Glutamatergic neuron (in vitro differentiated cells): Measurements from ENCODE around the gene TIAL1. TPM values are rescaled to one million over a fixed set of nuclear protein-coding genes. Genes with fewer than 3 reads are reported as not detected.

Source experiments
- DNase-seq: peaks from one replicate; pipeline ENCODE4 v3.0.0; 2022
- H3K27ac Mint-ChIP-seq: one replicate; pipeline ENCODE4 v1.8.0; 2020; ENCODE audit warnings: mild to moderate bottlenecking, mixed read lengths, inconsistent platforms; ENCODE audit not compliant: unreplicated experiment
- H3K27me3 Mint-ChIP-seq: one replicate; pipeline ENCODE4 v1.8.0; 2020; ENCODE audit warnings: mild to moderate bottlenecking, moderate library complexity, mixed read lengths, inconsistent platforms; ENCODE audit not compliant: unreplicated experiment
- H3K36me3 Mint-ChIP-seq: one replicate; pipeline ENCODE4 v1.8.0; 2020; ENCODE audit warnings: mild to moderate bottlenecking, mixed read lengths, inconsistent platforms; ENCODE audit not compliant: unreplicated experiment
- H3K4me1 Mint-ChIP-seq: one replicate; pipeline ENCODE4 v1.8.0; 2020; ENCODE audit warnings: mild to moderate bottlenecking, low read depth, mixed read lengths, inconsistent platforms; ENCODE audit not compliant: unreplicated experiment
- H3K4me3 Mint-ChIP-seq: one replicate; pipeline ENCODE4 v1.8.0; 2020; ENCODE audit warnings: mild to moderate bottlenecking, mixed read lengths, inconsistent platforms; ENCODE audit not compliant: unreplicated experiment
- H3K9me3 Mint-ChIP-seq: one replicate; pipeline ENCODE4 v1.8.0; 2020; ENCODE audit warnings: mild to moderate bottlenecking, moderate library complexity, mixed read lengths, inconsistent platforms; ENCODE audit not compliant: unreplicated experiment
- CTCF ChIP-seq: fragments of 200-600 bp; sonication (generic); IDR thresholded peaks from one replicate; pipeline ENCODE4 v1.5.0; 2021; ENCODE audit not compliant: partially characterized antibody, unreplicated experiment
- total RNA-seq: library from RNA; stranded (reverse); fragmentation: NEBNext Ultra II Directional; extraction: Animal tissue kit (Norgen Biotek cat#: 25700); gene quantifications from one replicate; pipeline ENCODE4 v1.2.1, GENCODE V29; 2021; ENCODE audit not compliant: unreplicated experiment

Gene TIAL1
- total RNA-seq, 1 donor from 2014 or later, result 216 TPM

GRCh38 chr10:119642556-119643111 lies 45.9 kb upstream of the TIAL1 start:
- Mint-ChIP-seq H3K4me1 (no peaks in the 10 kb centered on the region), H3K9me3 (peaks cover 2% of the 10 kb centered on the region), H3K27ac (no peak overlapping the region), H3K36me3 (peaks cover 9% of the 10 kb centered on the region), H3K4me3 (no peak overlapping the region), H3K27me3 (no peaks in the 10 kb centered on the region)
- TF ChIP-seq CTCF, result no peak
- DNase-seq, result no peak

GRCh38 chr10:119640875-119641526 lies 44.2 kb upstream of the TIAL1 start:
- Mint-ChIP-seq H3K4me3 (no peak overlapping the region), H3K9me3 (no peaks in the 10 kb centered on the region), H3K27me3 (no peaks in the 10 kb centered on the region), H3K27ac (no peak overlapping the region), H3K4me1 (no peaks in the 10 kb centered on the region), H3K36me3 (peaks cover 3% of the 10 kb centered on the region)
- TF ChIP-seq CTCF, result no peak
- no peak for DNase-seq

GRCh38 chr10:119640384-119640783 lies 43.6 kb upstream of the TIAL1 start:
- no peak for TF ChIP-seq CTCF
- no peaks in the 10 kb centered on the region for H3K36me3 Mint-ChIP-seq

GRCh38 chr10:119638982-119639381 lies 42.2 kb upstream of the TIAL1 start:
- no peak for TF ChIP-seq CTCF
- H3K9me3 Mint-ChIP-seq, result no peaks in the 10 kb centered on the region
- no peaks in the 10 kb centered on the region for H3K27me3 Mint-ChIP-seq
- no peak overlapping the region for H3K4me3 Mint-ChIP-seq
- H3K36me3 Mint-ChIP-seq, result no peaks in the 10 kb centered on the region
- no peaks in the 10 kb centered on the region for H3K4me1 Mint-ChIP-seq
- DNase-seq, result no peak
- H3K27ac Mint-ChIP-seq, result no peak overlapping the region

More at GRCh38 chr10:119640384-119640783, 43.6 kb upstream of the TIAL1 start:
- no peak overlapping the region for H3K27ac Mint-ChIP-seq
- DNase-seq, result no peak
- no peaks in the 10 kb centered on the region for H3K27me3 Mint-ChIP-seq
- no peaks in the 10 kb centered on the region for H3K4me1 Mint-ChIP-seq
- no peaks in the 10 kb centered on the region for H3K9me3 Mint-ChIP-seq
- H3K4me3 Mint-ChIP-seq, result no peak overlapping the region

GRCh38 chr10:119637631-119638030 lies 40.9 kb upstream of the TIAL1 start:
- no peaks in the 10 kb centered on the region for H3K36me3 Mint-ChIP-seq
- H3K27ac Mint-ChIP-seq, result no peak overlapping the region
- DNase-seq, result no peak
- H3K9me3 Mint-ChIP-seq, result no peaks in the 10 kb centered on the region
- no peak for TF ChIP-seq CTCF
- no peaks in the 10 kb centered on the region for H3K27me3 Mint-ChIP-seq
- H3K4me1 Mint-ChIP-seq, result no peaks in the 10 kb centered on the region
- H3K4me3 Mint-ChIP-seq, result no peak overlapping the region
